ENCODE results near the gene CYFIP1.

CYFIP1 gene

GRCh38 chr15:22890296-22890695 lies 89.9 kb downstream of the CYFIP1 start:
- no peak for DNase-seq

GRCh38 chr15:22889146-22889818 lies 90.9 kb downstream of the CYFIP1 start:
- no peak for DNase-seq

GRCh38 chr15:22888120-22888859 lies 91.9 kb downstream of the CYFIP1 start:
- peak in 1 of 51 donors; percentile 12 for DNase-seq

GRCh38 chr15:22887157-22887951 lies 92.8 kb downstream of the CYFIP1 start:
- peak in 6 of 51 donors; percentile 9 to 61 (median 15) for DNase-seq

- no peak for DNase-seq
Observed at GRCh38 chr15:22885120-22885519, 95.0 kb downstream of the CYFIP1 start.

- DNase-seq = no peak
Observed at GRCh38 chr15:22884344-22884743, 95.8 kb downstream of the CYFIP1 start.

- DNase-seq = no peak
Observed at GRCh38 chr15:22883196-22883595, 97.0 kb downstream of the CYFIP1 start.

GRCh38 chr15:22881739-22882440 lies 98.3 kb downstream of the CYFIP1 start:
- DNase-seq = no peak

- DNase-seq = no peak
Observed at GRCh38 chr15:22880981-22881738, 99.0 kb downstream of the CYFIP1 start.

- no peak for DNase-seq
Observed at GRCh38 chr15:22880068-22880980, 99.8 kb downstream of the CYFIP1 start.

GRCh38 chr15:22878103-22878502 lies 102.1 kb downstream of the CYFIP1 start:
- peak in 1 of 51 donors; percentile 23 for DNase-seq

- DNase-seq = no peak
Observed at GRCh38 chr15:22877607-22878006, 102.6 kb downstream of the CYFIP1 start.

- DNase-seq = no peak
Observed at GRCh38 chr15:22877117-22877516, 103.1 kb downstream of the CYFIP1 start.

- no peak for DNase-seq
Observed at GRCh38 chr15:22874966-22875365, 105.2 kb downstream of the CYFIP1 start.

GRCh38 chr15:22874256-22874655 lies 105.9 kb downstream of the CYFIP1 start:
- no peak for DNase-seq

GRCh38 chr15:22873841-22874240 lies 106.3 kb downstream of the CYFIP1 start:
- DNase-seq = no peak

- no peak for DNase-seq
Observed at GRCh38 chr15:22872936-22873701, 107.0 kb downstream of the CYFIP1 start.

- DNase-seq = no peak
Observed at GRCh38 chr15:22871481-22872086, 108.6 kb downstream of the CYFIP1 start.

Data from hypothalamus (tissue), 51 donors.